ENCODE data around the gene CPNE6.

CPNE6 gene

DNA sequence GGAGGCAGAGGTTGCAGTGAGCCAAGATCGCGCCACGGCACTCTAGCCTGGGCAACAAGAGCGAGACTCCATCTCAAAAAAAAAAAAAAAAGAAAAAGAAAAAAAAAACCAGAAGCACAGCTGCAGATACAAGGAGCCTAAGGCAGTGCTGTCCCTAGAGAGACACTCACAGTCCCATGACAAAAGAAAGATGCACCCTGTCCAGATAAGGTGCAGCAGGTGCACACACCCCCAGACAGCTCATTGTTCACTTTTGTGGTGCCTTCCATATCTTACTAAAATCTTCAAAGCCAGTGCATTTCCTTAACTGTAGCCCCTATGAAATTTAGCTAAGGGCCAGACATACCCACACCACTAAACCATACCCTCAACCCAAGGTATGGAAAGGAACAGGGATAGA is 51.1 kb downstream of the CPNE6 start:
- no peak for DNase-seq
- no peaks in the 10 kb centered on the region for H3F3A ChIP-seq (ENCODE audit: insufficient read depth, low read length)
- no peaks in the 10 kb centered on the region for H3K79me2 ChIP-seq (ENCODE audit: low read length)
- TF ChIP-seq EZH2phosphoT487 (IDR thresholded peaks at IDR 0.05; ENCODE audit: low read length): no peak
- no peak for TF ChIP-seq EZH2 (optimal IDR thresholded peaks at IDR 0.05; ENCODE audit: low read depth, low read length)
- no peak for TF ChIP-seq CTCF (IDR thresholded peaks at IDR 0.05; ENCODE audit: low read length)
- H2AFZ ChIP-seq (ENCODE audit: low read length): no peak overlapping the region
- no peaks in the 10 kb centered on the region for H3K9me2 ChIP-seq (replicated peaks; ENCODE audit: insufficient read depth, low read length)
- H3K4me3 ChIP-seq (ENCODE audit: low read length): no peak overlapping the region
- no peaks in the 10 kb centered on the region for H3K9me3 ChIP-seq (replicated peaks; ENCODE audit: insufficient read depth, low read length)
- no peak overlapping the region for H3K4me2 ChIP-seq (ENCODE audit: low read depth, low read length)
- H3K4me1 ChIP-seq (ENCODE audit: low read length): no peaks in the 10 kb centered on the region
- no peak overlapping the region for H3K27ac ChIP-seq (ENCODE audit: low read length)
- no peaks in the 10 kb centered on the region for H4K20me1 ChIP-seq (ENCODE audit: insufficient read depth, low read length)
- H3K27me3 ChIP-seq (replicated peaks; ENCODE audit: insufficient read depth, low read length): no peaks in the 10 kb centered on the region
- no peak overlapping the region for H3K9ac ChIP-seq (ENCODE audit: low read length)
- no peaks in the 10 kb centered on the region for H3K36me3 ChIP-seq (replicated peaks; ENCODE audit: insufficient read depth, low read length)

DNA sequence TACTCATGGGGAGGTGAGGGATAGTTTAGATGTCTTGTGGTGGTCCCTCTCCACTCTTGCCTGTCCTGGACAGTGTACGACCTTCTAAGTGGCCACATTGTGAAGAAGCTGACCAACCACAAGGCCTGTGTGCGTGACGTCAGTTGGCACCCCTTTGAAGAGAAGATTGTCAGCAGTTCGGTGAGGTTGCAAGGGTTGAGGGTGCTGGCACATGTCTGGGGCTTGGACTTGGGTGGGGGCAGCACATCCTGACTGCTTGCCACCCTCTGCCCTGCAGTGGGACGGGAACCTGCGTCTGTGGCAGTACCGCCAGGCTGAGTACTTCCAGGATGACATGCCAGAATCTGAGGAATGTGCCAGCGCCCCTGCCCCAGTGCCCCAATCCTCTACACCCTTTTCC is 51.5 kb downstream of the CPNE6 start:
- H3F3A ChIP-seq (ENCODE audit: insufficient read depth, low read length): no peaks in the 10 kb centered on the region
- no peak overlapping the region for H3K4me2 ChIP-seq (ENCODE audit: low read depth, low read length)
- no peaks in the 10 kb centered on the region for H3K79me2 ChIP-seq (ENCODE audit: low read length)
- no peak overlapping the region for H3K27ac ChIP-seq (ENCODE audit: low read length)
- no peaks in the 10 kb centered on the region for H3K9me3 ChIP-seq (replicated peaks; ENCODE audit: insufficient read depth, low read length)
- H3K4me1 ChIP-seq (ENCODE audit: low read length): no peaks in the 10 kb centered on the region
- TF ChIP-seq EZH2 (optimal IDR thresholded peaks at IDR 0.05; ENCODE audit: low read depth, low read length) (no peak), EZH2phosphoT487 (IDR thresholded peaks at IDR 0.05; ENCODE audit: low read length) (no peak), CTCF (IDR thresholded peaks at IDR 0.05; ENCODE audit: low read length) (no peak)
- H3K27me3 ChIP-seq (replicated peaks; ENCODE audit: insufficient read depth, low read length): no peaks in the 10 kb centered on the region
- no peaks in the 10 kb centered on the region for H3K36me3 ChIP-seq (replicated peaks; ENCODE audit: insufficient read depth, low read length)
- DNase-seq: no peak
- no peak overlapping the region for H3K9ac ChIP-seq (ENCODE audit: low read length)
- no peaks in the 10 kb centered on the region for H4K20me1 ChIP-seq (ENCODE audit: insufficient read depth, low read length)
- no peaks in the 10 kb centered on the region for H3K9me2 ChIP-seq (replicated peaks; ENCODE audit: insufficient read depth, low read length)
- no peak overlapping the region for H3K4me3 ChIP-seq (ENCODE audit: low read length)
- H2AFZ ChIP-seq (ENCODE audit: low read length): no peak overlapping the region

- no peak overlapping the region for H2AFZ ChIP-seq (ENCODE audit: low read length)
- H3K27ac ChIP-seq (ENCODE audit: low read length): no peak overlapping the region
- no peak overlapping the region for H3K9ac ChIP-seq (ENCODE audit: low read length)
- TF ChIP-seq CTCF (IDR thresholded peaks at IDR 0.05; ENCODE audit: low read length) (no peak), EZH2phosphoT487 (IDR thresholded peaks at IDR 0.05; ENCODE audit: low read length) (no peak), EZH2 (optimal IDR thresholded peaks at IDR 0.05; ENCODE audit: low read depth, low read length) (no peak)
- no peak for DNase-seq
- H3K27me3 ChIP-seq (replicated peaks; ENCODE audit: insufficient read depth, low read length): no peaks in the 10 kb centered on the region
- H3K4me1 ChIP-seq (ENCODE audit: low read length): no peaks in the 10 kb centered on the region
- no peaks in the 10 kb centered on the region for H3K36me3 ChIP-seq (replicated peaks; ENCODE audit: insufficient read depth, low read length)
- H3K9me2 ChIP-seq (replicated peaks; ENCODE audit: insufficient read depth, low read length): no peaks in the 10 kb centered on the region
- no peaks in the 10 kb centered on the region for H3F3A ChIP-seq (ENCODE audit: insufficient read depth, low read length)
- no peaks in the 10 kb centered on the region for H4K20me1 ChIP-seq (ENCODE audit: insufficient read depth, low read length)
- H3K79me2 ChIP-seq (ENCODE audit: low read length): no peaks in the 10 kb centered on the region
- H3K9me3 ChIP-seq (replicated peaks; ENCODE audit: insufficient read depth, low read length): no peaks in the 10 kb centered on the region
- H3K4me2 ChIP-seq (ENCODE audit: low read depth, low read length): no peak overlapping the region
- H3K4me3 ChIP-seq (ENCODE audit: low read length): no peak overlapping the region
These were observed 52.4 kb downstream of the CPNE6 start for GRCh38 chr14:24123424-24124417.
